DND-41 (cell line): Measurements from ENCODE around the gene PAPPA2.

Source experiments
- ATAC-seq: fragments of 200-7000 bp; cut with Tn5 transposase; 3 replicates; pipeline ENCODE4 v1.9.1; 2021; ENCODE audit warnings: low read depth; ENCODE audit not compliant: insufficient read depth
- DNase-seq: peaks from one replicate; pipeline ENCODE4 v3.0.0-alpha.2; 2020
- H2AFZ ChIP-seq: 2 replicates; pipeline ENCODE4 v1.6.0; 2012; ENCODE audit warnings: low read depth, low read length
- H3K27ac ChIP-seq: 2 replicates; pipeline ENCODE4 v1.5.1; 2012; ENCODE audit warnings: low read length, inconsistent platforms
- H3K27me3 ChIP-seq: fragments of 200-600 bp; sonication (generic); 2 replicates; pipeline ENCODE4 v1.6.0; 2012; ENCODE audit warnings: low read length, mild to moderate bottlenecking, inconsistent platforms; ENCODE audit not compliant: insufficient read depth, poor library complexity
- H3K36me3 ChIP-seq: 2 replicates; pipeline ENCODE4 v1.5.1; 2012; ENCODE audit warnings: low read length, inconsistent platforms; ENCODE audit not compliant: insufficient read depth
- H3K4me1 ChIP-seq: 2 replicates; pipeline ENCODE4 v1.5.1; 2012; ENCODE audit warnings: mild to moderate bottlenecking, low read length; ENCODE audit not compliant: insufficient read depth
- H3K4me2 ChIP-seq: 2 replicates; pipeline ENCODE4 v1.6.0; 2012; ENCODE audit warnings: mild to moderate bottlenecking, moderate library complexity, low read length, inconsistent platforms; ENCODE audit not compliant: insufficient read depth
- H3K4me3 ChIP-seq, 2 experiments: fragments of 200-600 bp in 1 of 2; shearing (Covaris generic) in 1 of 2; 2 replicates each; pipeline ENCODE4 v1.5.1; 2012 to 2016; ENCODE audit warnings: inconsistent platforms in 2 of 2, low read length in 2 of 2, mild to moderate bottlenecking in 2 of 2, low read depth in 1 of 2, moderate library complexity in 1 of 2
- H3K79me2 ChIP-seq: 2 replicates; pipeline ENCODE4 v1.6.0; 2012; ENCODE audit warnings: low read length, inconsistent platforms; ENCODE audit not compliant: insufficient read depth
- H3K9ac ChIP-seq: 2 replicates; pipeline ENCODE4 v1.6.0; 2012; ENCODE audit warnings: low read depth, mild to moderate bottlenecking, inconsistent platforms, low read length, moderate library complexity
- H3K9me3 ChIP-seq: 2 replicates; pipeline ENCODE4 v1.5.1; 2012; ENCODE audit warnings: low read length, moderate library complexity, mild to moderate bottlenecking, inconsistent platforms; ENCODE audit not compliant: insufficient read depth, severe bottlenecking
- H4K20me1 ChIP-seq: 2 replicates; pipeline ENCODE4 v1.6.0; 2012; ENCODE audit warnings: low read length; ENCODE audit not compliant: insufficient read depth
- EZH2 ChIP-seq: IDR thresholded peaks from 3 replicates; pipeline ENCODE4 v1.6.1; 2012; ENCODE audit warnings: borderline replicate concordance, low read depth, mild to moderate bottlenecking, moderate library complexity, low read length, inconsistent platforms; ENCODE audit not compliant: severe bottlenecking
- TF ChIP-seq, protein P1 (sequence below): IDR thresholded peaks from 2 replicates; pipeline ENCODE4 v1.5.1; 2012; ENCODE audit warnings: borderline replicate concordance, low read length, moderate library complexity, mild to moderate bottlenecking; ENCODE audit not compliant: poor library complexity, severe bottlenecking; ENCODE audit errors: extremely low read depth

The PAPPA2 gene

DNA sequence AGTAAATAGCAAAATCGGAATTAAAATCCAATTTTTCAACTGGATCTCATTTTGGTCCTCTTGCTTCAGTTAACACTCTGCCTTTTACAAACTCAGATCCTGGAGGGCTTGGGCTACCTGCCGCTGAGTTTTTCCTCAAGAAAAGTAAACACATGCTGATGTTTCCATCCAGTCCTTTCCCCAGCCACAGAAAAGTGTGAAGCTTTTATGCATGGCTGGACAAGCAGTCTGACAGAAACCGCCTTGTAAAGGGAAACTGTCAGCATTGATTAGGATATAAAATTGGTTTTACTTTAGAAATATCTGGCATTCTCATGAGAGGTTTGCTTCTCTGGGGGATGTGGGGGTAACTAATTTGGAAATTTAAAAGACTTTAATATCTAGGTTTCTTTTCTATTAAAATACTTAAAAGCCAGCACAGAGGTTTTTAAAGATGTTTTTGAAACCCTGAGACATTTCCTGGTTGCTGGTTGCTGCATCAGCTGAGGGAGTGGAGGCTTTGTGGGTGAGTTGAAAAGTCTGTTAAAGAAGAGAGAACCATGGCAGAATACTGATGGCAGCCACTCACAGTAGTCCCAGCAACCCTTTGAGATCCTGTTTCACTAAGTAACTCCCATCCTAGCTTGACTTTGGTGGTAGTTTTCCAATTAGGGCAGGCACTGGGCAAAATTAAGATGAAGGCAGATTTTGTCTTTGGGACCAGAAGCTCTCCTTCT, 238.3 kb downstream of the PAPPA2 start:
- H3K4me2 ChIP-seq = no peak overlapping the region
- TF ChIP-seq, protein P1, sequence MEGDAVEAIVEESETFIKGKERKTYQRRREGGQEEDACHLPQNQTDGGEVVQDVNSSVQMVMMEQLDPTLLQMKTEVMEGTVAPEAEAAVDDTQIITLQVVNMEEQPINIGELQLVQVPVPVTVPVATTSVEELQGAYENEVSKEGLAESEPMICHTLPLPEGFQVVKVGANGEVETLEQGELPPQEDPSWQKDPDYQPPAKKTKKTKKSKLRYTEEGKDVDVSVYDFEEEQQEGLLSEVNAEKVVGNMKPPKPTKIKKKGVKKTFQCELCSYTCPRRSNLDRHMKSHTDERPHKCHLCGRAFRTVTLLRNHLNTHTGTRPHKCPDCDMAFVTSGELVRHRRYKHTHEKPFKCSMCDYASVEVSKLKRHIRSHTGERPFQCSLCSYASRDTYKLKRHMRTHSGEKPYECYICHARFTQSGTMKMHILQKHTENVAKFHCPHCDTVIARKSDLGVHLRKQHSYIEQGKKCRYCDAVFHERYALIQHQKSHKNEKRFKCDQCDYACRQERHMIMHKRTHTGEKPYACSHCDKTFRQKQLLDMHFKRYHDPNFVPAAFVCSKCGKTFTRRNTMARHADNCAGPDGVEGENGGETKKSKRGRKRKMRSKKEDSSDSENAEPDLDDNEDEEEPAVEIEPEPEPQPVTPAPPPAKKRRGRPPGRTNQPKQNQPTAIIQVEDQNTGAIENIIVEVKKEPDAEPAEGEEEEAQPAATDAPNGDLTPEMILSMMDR = no peak
- no peak for TF ChIP-seq EZH2
- H3K27ac ChIP-seq = no peak overlapping the region
- H3K9me3 ChIP-seq = no peaks in the 10 kb centered on the region
- ATAC-seq (no peak), DNase-seq (no peak)
- no peak overlapping the region for H3K9ac ChIP-seq
- H3K27me3 ChIP-seq = no peaks in the 10 kb centered on the region
- no peaks in the 10 kb centered on the region for H3K36me3 ChIP-seq
- no peak overlapping the region for H3K4me3 ChIP-seq
- H2AFZ ChIP-seq = no peak overlapping the region
- no peaks in the 10 kb centered on the region for H4K20me1 ChIP-seq
- no peaks in the 10 kb centered on the region for H3K79me2 ChIP-seq
- no peaks in the 10 kb centered on the region for H3K4me1 ChIP-seq

- H3K27me3 ChIP-seq = no peaks in the 10 kb centered on the region
- H2AFZ ChIP-seq = no peak overlapping the region
- no peaks in the 10 kb centered on the region for H3K36me3 ChIP-seq
- no peaks in the 10 kb centered on the region for H4K20me1 ChIP-seq
- ATAC-seq (no peak), DNase-seq (no peak)
- no peak overlapping the region for H3K4me2 ChIP-seq
- no peak overlapping the region for H3K27ac ChIP-seq
- H3K79me2 ChIP-seq = no peaks in the 10 kb centered on the region
- TF ChIP-seq EZH2 = no peak
- TF ChIP-seq, protein P1 = no peak
- H3K9ac ChIP-seq = no peak overlapping the region
- H3K4me1 ChIP-seq = no peaks in the 10 kb centered on the region
- H3K4me3 ChIP-seq = no peak overlapping the region
- no peaks in the 10 kb centered on the region for H3K9me3 ChIP-seq
Observed at GRCh38 chr1:176702901-176703300, 239.9 kb downstream of the PAPPA2 start.

GRCh38 chr1:176705585-176705984, 242.6 kb downstream of the PAPPA2 start:
- TF ChIP-seq EZH2 = no peak
- TF ChIP-seq, protein P1 = no peak
- Histone ChIP-seq H3K27ac (no peak overlapping the region), H3K9me3 (no peaks in the 10 kb centered on the region), H3K4me3 (no peak overlapping the region), H2AFZ (no peak overlapping the region), H3K4me2 (no peak overlapping the region), H3K9ac (no peak overlapping the region), H3K79me2 (no peaks in the 10 kb centered on the region), H4K20me1 (no peaks in the 10 kb centered on the region), H3K4me1 (no peaks in the 10 kb centered on the region), H3K36me3 (no peaks in the 10 kb centered on the region), H3K27me3 (no peaks in the 10 kb centered on the region)
- no peak for DNase-seq
- no peak for ATAC-seq
